IMR-90 (cell line): ENCODE measurements around the gene NXPH2. TPM values are rescaled to one million over a fixed set of nuclear protein-coding genes. Genes with fewer than 3 reads are reported as not detected.

Experiments used
- ATAC-seq: fragments of 200-7000 bp; cut with Tn5 transposase; 2 replicates; pipeline ENCODE4 v1.9.1; 2020; ENCODE audit warnings: low read depth, mild to moderate bottlenecking, moderate library complexity
- BruUV-seq: library from RNA; stranded (reverse); fragments of 400-500 nt; replicated peaks from 2 replicates; lab custom pipeline; 2021; lab: Mats Ljungman, UMichigan
- CTCF ChIA-PET: fragments of 300-600 bp; formaldehyde crosslinking; extraction: SDS; loops from one replicate; lab custom pipeline; 2021; ENCODE audit warnings: antibody characterized with exemption; lab: Yijun Ruan, JAX
- POLR2A ChIA-PET: fragments of 300-600 bp; sonication (Branson Sonifier 250); formaldehyde crosslinking; loops from one replicate; lab custom pipeline; 2022; ENCODE audit warnings: antibody characterized with exemption; ENCODE audit not compliant: unreplicated experiment; lab: Charles Lee
- DNase-seq: peaks from one replicate; pipeline ENCODE4 v3.0.0; 2013
- H2AFZ ChIP-seq: replicated peaks from 2 replicates; pipeline ENCODE3; 2013; ENCODE audit warnings: low read length, mild to moderate bottlenecking; ENCODE audit not compliant: poor library complexity
- H2AK5ac ChIP-seq: 2 replicates; pipeline ENCODE4 v1.6.1; 2013; ENCODE audit warnings: low read depth, low read length, inconsistent platforms
- H2AK9ac ChIP-seq: replicated peaks from 2 replicates; pipeline ENCODE3; 2013; ENCODE audit warnings: mild to moderate bottlenecking, low read depth, low read length, moderate library complexity; ENCODE audit not compliant: poor library complexity
- H2BK120ac ChIP-seq: 2 replicates; pipeline ENCODE4 v1.6.1; 2013; ENCODE audit warnings: low read depth, low read length, inconsistent platforms
- H2BK15ac ChIP-seq: 3 replicates; pipeline ENCODE4 v1.6.1; 2013; ENCODE audit warnings: low read depth, low read length, inconsistent platforms
- H2BK20ac ChIP-seq: 2 replicates; pipeline ENCODE4 v1.6.1; 2013; ENCODE audit warnings: low read depth, mild to moderate bottlenecking, inconsistent platforms, low read length, moderate library complexity
- H2BK5ac ChIP-seq: 2 replicates; pipeline ENCODE4 v1.6.1; 2013; ENCODE audit warnings: mild to moderate bottlenecking, low read depth, low read length, inconsistent platforms; ENCODE audit not compliant: poor library complexity, severe bottlenecking
- H3K14ac ChIP-seq: replicated peaks from 2 replicates; pipeline ENCODE4 v1.6.1; 2013; ENCODE audit warnings: low read depth, low read length, inconsistent platforms
- H3K18ac ChIP-seq: 2 replicates; pipeline ENCODE4 v1.6.1; 2013; ENCODE audit warnings: low read depth, low read length, control low read depth
- H3K23ac ChIP-seq: 2 replicates; pipeline ENCODE4 v1.6.1; 2013; ENCODE audit warnings: low read depth, low read length, inconsistent platforms
- H3K27ac ChIP-seq: 2 replicates; pipeline ENCODE4 v1.5.1; 2013; ENCODE audit warnings: mild to moderate bottlenecking, control low read depth, low read length; ENCODE audit not compliant: insufficient read depth
- H3K27me3 ChIP-seq: 2 replicates; pipeline ENCODE4 v1.6.1; 2013; ENCODE audit warnings: low read length; ENCODE audit not compliant: control insufficient read depth, insufficient read depth
- H3K36me3 ChIP-seq: 2 replicates; pipeline ENCODE4 v1.6.1; 2013; ENCODE audit warnings: low read length, mixed read lengths; ENCODE audit not compliant: control insufficient read depth, insufficient read depth
- H3K4ac ChIP-seq: 2 replicates; pipeline ENCODE4 v1.6.1; 2013; ENCODE audit warnings: low read depth, low read length, inconsistent platforms
- H3K4me1 ChIP-seq: 2 replicates; pipeline ENCODE4 v1.6.1; 2013; ENCODE audit warnings: low read length, mixed read lengths; ENCODE audit not compliant: control insufficient read depth, insufficient read depth
- H3K4me2 ChIP-seq: 2 replicates; pipeline ENCODE4 v1.6.1; 2013; ENCODE audit warnings: low read depth, mild to moderate bottlenecking, control low read depth, low read length, moderate library complexity
- H3K4me3 ChIP-seq: 2 replicates; pipeline ENCODE4 v1.5.1; 2013; ENCODE audit warnings: low read depth, mild to moderate bottlenecking, control low read depth, low read length, moderate library complexity; ENCODE audit not compliant: insufficient read depth
- H3K56ac ChIP-seq: 2 replicates; pipeline ENCODE4 v1.6.1; 2013; ENCODE audit warnings: low read length, inconsistent platforms; ENCODE audit not compliant: insufficient read depth; ENCODE audit errors: extremely low read depth
- H3K79me1 ChIP-seq, 2 experiments: 2 replicates each; pipeline ENCODE4 v1.6.1; 2013; ENCODE audit warnings: low read length in 2 of 2, inconsistent platforms in 1 of 2, low read depth in 1 of 2
- H3K9ac ChIP-seq: 2 replicates; pipeline ENCODE4 v1.6.1; 2013; ENCODE audit warnings: low read depth, low read length, control low read depth
- H3K9me1 ChIP-seq: 2 replicates; pipeline ENCODE4 v1.6.1; 2013; ENCODE audit warnings: low read length, inconsistent platforms; ENCODE audit not compliant: insufficient read depth
- H3K9me3 ChIP-seq: 2 replicates; pipeline ENCODE4 v1.6.1; 2013; ENCODE audit warnings: low read length; ENCODE audit not compliant: control insufficient read depth, insufficient read depth
- H4K20me1 ChIP-seq: 2 replicates; pipeline ENCODE4 v1.6.1; 2013; ENCODE audit warnings: low read length, inconsistent platforms; ENCODE audit not compliant: insufficient read depth
- H4K5ac ChIP-seq: 2 replicates; pipeline ENCODE4 v1.6.1; 2013; ENCODE audit warnings: mild to moderate bottlenecking, low read depth, low read length, control low read depth
- H4K8ac ChIP-seq, 2 experiments: 2 replicates each; pipeline ENCODE4 v1.6.1; 2013; ENCODE audit warnings: low read depth in 2 of 2, low read length in 2 of 2, control low read depth in 1 of 2, inconsistent platforms in 1 of 2
- H4K91ac ChIP-seq: 2 replicates; pipeline ENCODE4 v1.6.1; 2013; ENCODE audit warnings: low read depth, low read length, inconsistent platforms; ENCODE audit not compliant: insufficient read depth
- CHD1 ChIP-seq: IDR thresholded peaks from 2 replicates; pipeline ENCODE4 v1.6.1; 2012; ENCODE audit warnings: low read depth, low read length, improper control_type of control experiment
- FOS ChIP-seq: fragments of 150-350 bp; IDR thresholded peaks from 2 replicates; pipeline ENCODE4 v1.6.1; 2016; ENCODE audit warnings: low read depth, low read length
- MAFK ChIP-seq: IDR thresholded peaks from 2 replicates; pipeline ENCODE4 v1.6.1; 2012; ENCODE audit warnings: low read depth, low read length, improper control_type of control experiment
- MXI1 ChIP-seq: IDR thresholded peaks from 2 replicates; pipeline ENCODE4 v1.6.1; 2012; ENCODE audit warnings: low read depth, mild to moderate bottlenecking, low read length, moderate library complexity, borderline replicate concordance
- POLR2A ChIP-seq: IDR thresholded peaks from 2 replicates; pipeline ENCODE4 v1.6.1; 2012; ENCODE audit warnings: mild to moderate bottlenecking, low read depth, low read length
- RAD21 ChIP-seq: IDR thresholded peaks from 2 replicates; pipeline ENCODE4 v1.6.1; 2012; ENCODE audit warnings: low read length, improper control_type of control experiment
- RCOR1 ChIP-seq: IDR thresholded peaks from 2 replicates; pipeline ENCODE4 v1.6.1; 2012; ENCODE audit warnings: mild to moderate bottlenecking, low read length, improper control_type of control experiment; ENCODE audit not compliant: insufficient replicate concordance
- RFX5 ChIP-seq: IDR thresholded peaks from 2 replicates; pipeline ENCODE4 v1.8.0; 2012; ENCODE audit warnings: low read depth, mild to moderate bottlenecking, low read length, moderate library complexity
- SMC3 ChIP-seq: fragments of 150-350 bp; IDR thresholded peaks from 2 replicates; pipeline ENCODE4 v1.6.1; 2016; ENCODE audit warnings: low read depth, mild to moderate bottlenecking, antibody characterized with exemption, low read length, moderate library complexity
- USF2 ChIP-seq: fragments of 150-350 bp; IDR thresholded peaks from 2 replicates; pipeline ENCODE4 v1.6.1; 2017; ENCODE audit warnings: mild to moderate bottlenecking, antibody characterized with exemption, low read length, low read depth
- WGBS, 2 experiments: methylation state at CpG; one replicate each; pipeline versions ENCODE4 v1.1.5 to v1.1.7; 2013; ENCODE audit warnings: missing lambda C conversion rate in 2 of 2; ENCODE audit not compliant: insufficient read length in 1 of 2; ENCODE audit errors: extremely low coverage in 2 of 2; 5-methylcytosine and 5-hydroxymethylcytosine counted together
- dilution Hi-C: fragments of 300-500 bp; cut with HindIII; formaldehyde crosslinking; loops from one replicate; pipeline ENCODE4 v1.14.3; 2018; ENCODE audit warnings: low sequenced_read_pairs; ENCODE audit not compliant: unreplicated experiment
- in situ Hi-C: fragments of 300-500 bp; cut with MboI; formaldehyde crosslinking; loops from 3 replicates; pipeline ENCODE4 v1.14.3; 2019; ENCODE audit warnings: low sequenced_read_pairs, inconsistent platforms, mixed read lengths
- intact Hi-C: fragments of 100-400 bp; cut with micrococcal nuclease; formaldehyde crosslinking; loops from 2 replicates; pipeline ENCODE4 v1.10.0; 2022
- polyA plus RNA-seq, 3 experiments: library from polyadenylated mRNA; depleted of rRNA; stranded (reverse); fragments of >200 nt; gene quantifications; 2 replicates each; pipeline ENCODE4 v1.2.3, GENCODE V29; 2012; ENCODE audit warnings: low replicate concordance in 1 of 3
- total RNA-seq: library from RNA; depleted of rRNA; stranded (reverse); fragments of >200 nt; gene quantifications from 2 replicates; pipeline ENCODE4 v1.2.3, GENCODE V29; 2012
- TF ChIP-seq, protein P1 (sequence below): fragments of 150-350 bp; IDR thresholded peaks from 2 replicates; pipeline ENCODE4 v1.6.1; 2016; ENCODE audit warnings: low read depth, mild to moderate bottlenecking, low read length, moderate library complexity, borderline replicate concordance
- TF ChIP-seq, protein P2 (sequence below): conservative IDR thresholded peaks from 2 replicates; pipeline ENCODE4 v1.5.1; 2012; ENCODE audit warnings: mild to moderate bottlenecking, low read depth, low read length, improper control_type of control experiment

NXPH2 gene
- total and polyA plus RNA-seq, 2 of the 4 experiments (the other 2 are of a cell fraction) = not detected

DNA sequence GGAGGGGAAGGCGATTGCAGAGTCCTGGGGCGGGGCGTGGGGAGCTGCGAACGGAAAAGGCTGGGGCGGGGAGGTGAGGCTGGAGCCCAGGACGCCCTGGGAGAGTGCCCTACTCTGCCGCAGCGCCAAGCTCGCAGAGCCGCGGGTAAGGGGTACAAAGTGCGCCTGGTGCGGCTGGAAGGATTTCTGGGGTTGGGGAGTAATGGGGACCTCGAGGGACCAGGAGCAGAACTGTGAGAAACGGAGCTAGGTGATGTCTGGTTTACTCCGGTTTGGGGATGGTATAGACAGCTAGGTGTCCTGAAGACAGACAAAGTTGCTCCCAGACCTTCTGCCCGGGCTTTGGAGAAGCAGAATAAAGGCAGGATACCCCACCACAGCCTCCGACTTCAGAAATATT, 718 bp upstream of the NXPH2 start (continued):
- TF ChIP-seq, protein P1, sequence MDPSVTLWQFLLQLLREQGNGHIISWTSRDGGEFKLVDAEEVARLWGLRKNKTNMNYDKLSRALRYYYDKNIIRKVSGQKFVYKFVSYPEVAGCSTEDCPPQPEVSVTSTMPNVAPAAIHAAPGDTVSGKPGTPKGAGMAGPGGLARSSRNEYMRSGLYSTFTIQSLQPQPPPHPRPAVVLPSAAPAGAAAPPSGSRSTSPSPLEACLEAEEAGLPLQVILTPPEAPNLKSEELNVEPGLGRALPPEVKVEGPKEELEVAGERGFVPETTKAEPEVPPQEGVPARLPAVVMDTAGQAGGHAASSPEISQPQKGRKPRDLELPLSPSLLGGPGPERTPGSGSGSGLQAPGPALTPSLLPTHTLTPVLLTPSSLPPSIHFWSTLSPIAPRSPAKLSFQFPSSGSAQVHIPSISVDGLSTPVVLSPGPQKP = no peak

DNA sequence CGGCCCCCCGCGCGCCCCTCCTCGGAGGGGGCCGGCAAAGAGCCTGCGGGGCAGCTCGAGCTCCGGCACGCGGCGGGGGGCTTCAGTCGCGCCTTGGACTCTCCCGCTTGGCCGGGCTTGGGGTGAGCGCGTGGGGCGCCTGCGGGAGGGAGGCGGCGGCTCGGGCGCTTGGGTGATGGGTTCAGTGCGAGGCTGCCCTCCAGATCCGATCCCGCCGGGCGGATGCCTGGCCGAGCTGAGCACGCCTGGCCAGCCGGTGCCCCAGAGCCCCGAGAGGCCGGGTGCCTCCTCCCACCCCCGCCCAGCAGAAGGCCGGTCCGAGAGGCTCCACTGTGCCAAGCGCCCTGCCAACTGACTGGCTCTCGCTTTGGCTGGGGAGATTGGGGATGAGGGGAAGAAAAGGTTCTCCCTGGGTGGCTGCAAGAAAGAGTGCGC, 273 bp upstream of the NXPH2 start:
- Histone ChIP-seq H4K8ac (no peak overlapping the region), H3K4me3 (no peak overlapping the region), H4K91ac (no peak overlapping the region), H3K56ac (no peak overlapping the region), H3K14ac (no peak overlapping the region), H2AFZ (no peak overlapping the region), H3K23ac (no peak overlapping the region), H2BK5ac (no peak overlapping the region), H3K9ac (no peak overlapping the region), H2AK5ac (no peak overlapping the region), H2BK15ac (no peak overlapping the region), H3K27me3 (peaks cover 28% of the 10 kb centered on the region), H3K36me3 (no peaks in the 10 kb centered on the region), H2BK120ac (no peak overlapping the region), H3K4me1 (no peaks in the 10 kb centered on the region), H4K20me1 (no peaks in the 10 kb centered on the region), H3K27ac (no peak overlapping the region), H4K5ac (no peak overlapping the region), H3K18ac (no peak overlapping the region), H3K79me1 (no peaks in the 10 kb centered on the region), H2BK20ac (no peak overlapping the region), H3K4ac (no peak overlapping the region), H3K9me3 (no peaks in the 10 kb centered on the region), H2AK9ac (no peak overlapping the region), H3K9me1 (no peaks in the 10 kb centered on the region), H3K4me2 (no peak overlapping the region)
- no peak for DNase-seq
- dilution Hi-C loops (no loop called here), in situ Hi-C loops (loop anchor here (25.0 kb wide), 1 partner anchor 868 kb away; no protein-coding TSS in a partner anchor), intact Hi-C loops (no loop called here)
- ChIA-PET CTCF (no interaction called here), POLR2A (no interaction called here)
- no TSS peak for BruUV-seq
- ATAC-seq = no peak
- WGBS, 2 experiments = 0% methylated on average over 1 of the region's 40 CpGs; no CpG with 5 or more reads in 1 of the 2 experiments
- TF ChIP-seq CHD1 (no peak), RCOR1 (no peak), MAFK (no peak), POLR2A (no peak), MXI1 (no peak), FOS (no peak), RFX5 (no peak), SMC3 (no peak), USF2 (no peak), RAD21 (no peak)
- TF ChIP-seq, protein P1 = no peak
- TF ChIP-seq, protein P2, sequence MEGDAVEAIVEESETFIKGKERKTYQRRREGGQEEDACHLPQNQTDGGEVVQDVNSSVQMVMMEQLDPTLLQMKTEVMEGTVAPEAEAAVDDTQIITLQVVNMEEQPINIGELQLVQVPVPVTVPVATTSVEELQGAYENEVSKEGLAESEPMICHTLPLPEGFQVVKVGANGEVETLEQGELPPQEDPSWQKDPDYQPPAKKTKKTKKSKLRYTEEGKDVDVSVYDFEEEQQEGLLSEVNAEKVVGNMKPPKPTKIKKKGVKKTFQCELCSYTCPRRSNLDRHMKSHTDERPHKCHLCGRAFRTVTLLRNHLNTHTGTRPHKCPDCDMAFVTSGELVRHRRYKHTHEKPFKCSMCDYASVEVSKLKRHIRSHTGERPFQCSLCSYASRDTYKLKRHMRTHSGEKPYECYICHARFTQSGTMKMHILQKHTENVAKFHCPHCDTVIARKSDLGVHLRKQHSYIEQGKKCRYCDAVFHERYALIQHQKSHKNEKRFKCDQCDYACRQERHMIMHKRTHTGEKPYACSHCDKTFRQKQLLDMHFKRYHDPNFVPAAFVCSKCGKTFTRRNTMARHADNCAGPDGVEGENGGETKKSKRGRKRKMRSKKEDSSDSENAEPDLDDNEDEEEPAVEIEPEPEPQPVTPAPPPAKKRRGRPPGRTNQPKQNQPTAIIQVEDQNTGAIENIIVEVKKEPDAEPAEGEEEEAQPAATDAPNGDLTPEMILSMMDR = no peak
